Suprapubic skin (tissue), 4 donors: Measurements from ENCODE around the gene DES. TPM values are rescaled to one million over a fixed set of nuclear protein-coding genes. Genes with fewer than 3 reads are reported as not detected.
A peak's percentile ranks its signal among the peaks of the same experiment; 100 is the strongest.

Source experiments
- DNase-seq, 2 donors: peaks; one replicate each; pipeline ENCODE4 v3.0.0-alpha.2; 2019; ENCODE audit warnings: low spot score in 2 of 2
- H3K27ac ChIP-seq: fragments of 200-600 bp; sonication (generic); one replicate; pipeline ENCODE4 v1.5.1; 2019
- H3K27me3 ChIP-seq: fragments of 200-600 bp; sonication (generic); one replicate; pipeline ENCODE4 v1.5.1; 2019
- H3K36me3 ChIP-seq: fragments of 200-600 bp; sonication (generic); one replicate; pipeline ENCODE4 v1.5.1; 2019
- H3K4me1 ChIP-seq: fragments of 200-600 bp; sonication (generic); one replicate; pipeline ENCODE4 v1.5.1; 2019
- H3K4me3 ChIP-seq: fragments of 200-600 bp; sonication (generic); one replicate; pipeline ENCODE4 v1.5.1; 2019; ENCODE audit warnings: mild to moderate bottlenecking
- H3K9me3 ChIP-seq: fragments of 200-600 bp; sonication (generic); one replicate; pipeline ENCODE4 v1.5.1; 2019
- EP300 ChIP-seq: sonication (generic); formaldehyde crosslinking; IDR thresholded peaks from one replicate; pipeline ENCODE4 v1.6.1; 2017; ENCODE audit warnings: antibody characterized with exemption
- POLR2A ChIP-seq, 2 donors: fragments of 450-650 bp; IDR thresholded peaks; one replicate each; pipeline ENCODE4 v1.6.1; 2017; ENCODE audit warnings: antibody characterized with exemption in 2 of 2, mild to moderate bottlenecking in 2 of 2, moderate library complexity in 2 of 2
- POLR2AphosphoS5 ChIP-seq, 3 donors: sonication (generic); formaldehyde crosslinking; IDR thresholded peaks; one replicate each; pipeline ENCODE4 v1.6.1; 2017; ENCODE audit warnings: antibody characterized with exemption in 3 of 3
- WGBS: methylation state at CpG from one replicate; pipeline ENCODE4 v1.1.5; 2018; 5-methylcytosine and 5-hydroxymethylcytosine counted together
- total RNA-seq, 4 donors: library from RNA; depleted of rRNA; stranded (reverse); fragments of >200 nt; gene quantifications; one replicate each; pipeline ENCODE4 v1.1.0, GENCODE V29; 2016
- TF ChIP-seq, protein P1 (sequence below), 2 donors: fragments of 200-600 bp in 1 of 2; fragments of 450-650 bp in 1 of 2; sonication (generic) in 1 of 2; IDR thresholded peaks; one replicate each; pipeline ENCODE4 v1.5.1; 2016 to 2019; ENCODE audit warnings: antibody characterized with exemption in 2 of 2, mild to moderate bottlenecking in 1 of 2, moderate library complexity in 1 of 2

DES gene
- total RNA-seq, 4 donors from 2014 or later = 11.4 to 100 (median 35.6) TPM

DNA sequence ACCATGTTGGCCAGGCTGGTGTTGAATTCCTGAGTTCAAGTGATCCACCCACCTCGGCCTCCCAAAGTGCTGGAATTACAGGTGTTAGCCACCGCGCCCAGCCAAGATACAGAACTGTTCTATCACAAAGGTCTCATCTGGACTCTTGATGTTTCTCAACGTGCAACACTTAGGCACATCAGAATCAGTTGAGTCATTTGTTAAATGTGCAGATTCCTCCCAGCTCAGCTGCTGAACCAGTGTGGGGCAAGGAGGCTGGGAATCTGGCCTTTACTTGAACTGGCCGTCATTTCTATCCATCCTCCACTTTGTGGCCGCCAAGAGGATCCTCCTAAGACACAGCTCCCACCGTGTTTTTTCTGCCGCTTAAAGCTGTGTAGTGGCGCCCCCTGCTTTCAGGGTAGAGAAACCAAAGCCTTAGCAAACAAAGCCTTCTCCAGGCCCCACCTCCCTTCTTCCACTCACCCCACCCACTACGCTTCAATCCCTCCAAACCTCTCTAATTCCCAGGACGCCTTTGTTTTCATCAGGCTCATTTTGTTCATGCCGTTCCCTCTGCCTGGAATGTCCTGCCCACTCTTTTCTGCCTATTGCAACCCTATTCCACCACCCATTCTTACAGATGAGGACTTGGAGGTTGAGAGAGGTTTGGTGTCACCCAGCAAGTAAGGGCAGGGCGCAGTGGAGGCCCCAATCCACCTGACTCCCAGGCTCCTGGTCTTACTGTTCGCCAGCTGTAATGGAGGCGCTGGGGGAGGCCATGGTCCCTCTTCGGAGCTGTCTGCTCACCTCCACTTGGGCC is 15.7 kb downstream of the DES start:
- WGBS = 86% methylated on average over 16 of the region's 16 CpGs
- Histone ChIP-seq H3K27ac (peak overlapping the region; percentile 10), H3K36me3 (no peaks in the 10 kb centered on the region), H3K9me3 (no peaks in the 10 kb centered on the region), H3K4me3 (no peak overlapping the region), H3K4me1 (peaks cover 13% of the 10 kb centered on the region), H3K27me3 (peaks cover 32% of the 10 kb centered on the region)
- no peak for TF ChIP-seq POLR2AphosphoS5 (IDR thresholded peaks at IDR 0.05)
- peak; percentile 93 for TF ChIP-seq EP300
- no peak for DNase-seq

DNA sequence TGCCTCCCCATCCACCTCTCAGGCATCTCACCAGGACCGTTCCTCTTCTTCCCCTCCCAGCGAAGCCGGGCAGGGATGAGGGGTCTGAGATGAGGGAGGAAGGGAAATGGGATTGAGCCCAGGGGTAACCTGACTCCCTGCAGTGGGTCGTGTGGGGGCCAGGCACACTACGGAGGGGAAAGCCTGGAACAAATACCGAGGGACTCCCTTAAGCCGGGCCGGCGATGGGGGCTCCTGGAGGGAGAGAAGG is 16.2 kb downstream of the DES start:
- no peak overlapping the region for H3K4me3 ChIP-seq
- H3K27me3 ChIP-seq = peaks cover 32% of the 10 kb centered on the region
- TF ChIP-seq POLR2AphosphoS5 (IDR thresholded peaks at IDR 0.05) (no peak), POLR2A (IDR thresholded peaks at IDR 0.05) (no peak), EP300 (no peak)
- TF ChIP-seq, protein P1, sequence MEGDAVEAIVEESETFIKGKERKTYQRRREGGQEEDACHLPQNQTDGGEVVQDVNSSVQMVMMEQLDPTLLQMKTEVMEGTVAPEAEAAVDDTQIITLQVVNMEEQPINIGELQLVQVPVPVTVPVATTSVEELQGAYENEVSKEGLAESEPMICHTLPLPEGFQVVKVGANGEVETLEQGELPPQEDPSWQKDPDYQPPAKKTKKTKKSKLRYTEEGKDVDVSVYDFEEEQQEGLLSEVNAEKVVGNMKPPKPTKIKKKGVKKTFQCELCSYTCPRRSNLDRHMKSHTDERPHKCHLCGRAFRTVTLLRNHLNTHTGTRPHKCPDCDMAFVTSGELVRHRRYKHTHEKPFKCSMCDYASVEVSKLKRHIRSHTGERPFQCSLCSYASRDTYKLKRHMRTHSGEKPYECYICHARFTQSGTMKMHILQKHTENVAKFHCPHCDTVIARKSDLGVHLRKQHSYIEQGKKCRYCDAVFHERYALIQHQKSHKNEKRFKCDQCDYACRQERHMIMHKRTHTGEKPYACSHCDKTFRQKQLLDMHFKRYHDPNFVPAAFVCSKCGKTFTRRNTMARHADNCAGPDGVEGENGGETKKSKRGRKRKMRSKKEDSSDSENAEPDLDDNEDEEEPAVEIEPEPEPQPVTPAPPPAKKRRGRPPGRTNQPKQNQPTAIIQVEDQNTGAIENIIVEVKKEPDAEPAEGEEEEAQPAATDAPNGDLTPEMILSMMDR (IDR thresholded peaks at IDR 0.05) = no peak
- peak overlapping the region; percentile 10 for H3K27ac ChIP-seq
- no peaks in the 10 kb centered on the region for H3K36me3 ChIP-seq
- no peaks in the 10 kb centered on the region for H3K9me3 ChIP-seq
- peaks cover 13% of the 10 kb centered on the region for H3K4me1 ChIP-seq
- peak in 1 of 2 donors; percentile 75 for DNase-seq
- WGBS = 62% methylated on average over 9 of the region's 9 CpGs

DNA sequence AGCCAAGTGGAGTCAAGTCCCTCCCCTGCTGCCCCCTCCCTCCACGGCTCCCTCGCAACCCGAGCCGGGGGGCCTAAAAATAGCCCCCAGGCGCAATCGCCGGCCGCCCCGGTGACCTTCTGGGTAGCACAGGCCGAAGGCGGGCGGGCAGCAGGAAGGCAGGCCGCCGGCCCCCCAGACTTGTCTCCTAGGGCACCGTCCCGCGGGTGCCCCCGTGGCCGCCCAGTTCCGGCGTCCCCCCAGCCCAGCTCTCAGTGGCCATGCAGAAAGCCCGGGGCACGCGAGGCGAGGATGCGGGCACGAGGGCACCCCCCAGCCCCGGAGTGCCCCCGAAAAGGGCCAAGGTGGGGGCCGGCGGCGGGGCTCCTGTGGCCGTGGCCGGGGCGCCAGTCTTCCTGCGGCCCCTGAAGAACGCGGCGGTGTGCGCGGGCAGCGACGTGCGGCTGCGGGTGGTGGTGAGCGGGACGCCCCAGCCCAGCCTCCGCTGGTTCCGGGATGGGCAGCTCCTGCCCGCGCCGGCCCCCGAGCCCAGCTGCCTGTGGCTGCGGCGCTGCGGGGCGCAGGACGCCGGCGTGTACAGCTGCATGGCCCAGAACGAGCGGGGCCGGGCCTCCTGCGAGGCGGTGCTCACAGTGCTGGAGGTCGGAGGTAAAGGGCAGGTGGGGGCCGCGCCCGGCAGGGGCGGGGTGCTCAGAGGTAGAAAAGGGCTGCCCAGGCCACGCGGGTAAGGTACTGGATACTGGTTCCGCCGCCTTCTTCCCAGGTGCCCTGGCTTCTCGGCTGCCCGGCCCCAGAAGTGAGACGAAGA is 16.7 kb downstream of the DES start, which contains the start of gene SPEG:
TSS of gene SPEG (plus strand) at position 126 of the 808 bp plus-strand sequence. CDS start at position 261, 135 bp downstream.
- H3K9me3 ChIP-seq = no peaks in the 10 kb centered on the region
- no peak for DNase-seq
- TF ChIP-seq POLR2A (IDR thresholded peaks at IDR 0.05) = no peak
- TF ChIP-seq POLR2AphosphoS5 (IDR thresholded peaks at IDR 0.05) = no peak
- TF ChIP-seq EP300 = no peak
- TF ChIP-seq, protein P1 (IDR thresholded peaks at IDR 0.05) = no peak
- H3K4me3 ChIP-seq = peak within 1 kb of the TSS; percentile 21
- H3K36me3 ChIP-seq = no peaks in the 10 kb centered on the region
- H3K4me1 ChIP-seq = peaks cover 13% of the 10 kb centered on the region
- H3K27me3 ChIP-seq = peaks cover 32% of the 10 kb centered on the region
- H3K27ac ChIP-seq = peak within 1 kb of the TSS; percentile 10
- WGBS = 27% methylated on average over 16 of the region's 77 CpGs

DNA sequence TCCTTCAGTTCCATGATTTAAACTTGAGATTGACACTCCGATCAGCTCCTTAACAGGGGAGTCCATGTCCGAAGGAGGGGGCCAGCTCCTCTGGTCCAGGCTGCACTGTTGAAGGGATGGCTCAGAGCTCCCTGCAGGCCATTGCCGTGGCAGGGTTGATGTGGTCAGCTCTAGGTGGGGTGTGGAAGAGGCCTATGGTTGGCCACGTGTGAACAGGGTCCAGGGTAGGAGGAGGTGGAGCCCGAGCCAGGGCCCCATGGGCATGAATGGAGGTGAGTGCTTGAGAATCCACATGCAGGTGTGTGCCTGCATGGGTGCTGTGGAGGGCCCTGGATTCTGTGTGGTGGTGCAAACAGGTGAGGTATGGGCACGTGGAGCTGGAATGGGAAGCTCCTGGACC is 17.5 kb downstream of the DES start:
- H3K36me3 ChIP-seq = no peaks in the 10 kb centered on the region
- H3K9me3 ChIP-seq = no peaks in the 10 kb centered on the region
- no peak for DNase-seq
- peaks cover 32% of the 10 kb centered on the region for H3K27me3 ChIP-seq
- peaks cover 10% of the 10 kb centered on the region for H3K4me1 ChIP-seq
- 91% methylated on average over 6 of the region's 6 CpGs for WGBS
- no peak overlapping the region for H3K4me3 ChIP-seq
- no peak overlapping the region for H3K27ac ChIP-seq
- TF ChIP-seq, protein P1 (IDR thresholded peaks at IDR 0.05) = no peak
- TF ChIP-seq EP300 (no peak), POLR2AphosphoS5 (IDR thresholded peaks at IDR 0.05) (no peak), POLR2A (IDR thresholded peaks at IDR 0.05) (no peak)

DNA sequence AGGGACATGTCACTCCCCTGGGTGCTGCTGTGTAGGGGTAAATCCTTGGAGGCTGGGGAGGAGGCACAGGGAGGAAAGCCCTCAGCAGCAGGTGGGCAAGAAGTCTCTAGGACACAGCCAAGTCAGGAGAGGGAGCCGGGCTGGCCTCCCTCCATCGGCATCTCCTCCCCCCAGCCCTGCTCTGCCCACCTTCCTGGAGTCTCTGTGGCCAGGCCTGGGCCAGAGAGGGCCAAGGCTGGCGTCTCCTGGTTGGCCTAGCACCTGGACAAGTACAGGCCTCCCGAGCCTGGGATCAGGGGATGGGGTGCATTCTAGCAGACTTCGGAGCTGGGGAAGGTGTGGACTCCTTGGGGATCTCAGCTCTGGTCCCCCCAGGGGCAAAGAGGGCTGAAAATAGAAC is 18.3 kb downstream of the DES start:
- Histone ChIP-seq H3K27me3 (peaks cover 38% of the 10 kb centered on the region), H3K9me3 (no peaks in the 10 kb centered on the region), H3K4me3 (no peak overlapping the region), H3K27ac (no peak overlapping the region), H3K36me3 (no peaks in the 10 kb centered on the region), H3K4me1 (peaks cover 13% of the 10 kb centered on the region)
- TF ChIP-seq POLR2AphosphoS5 (IDR thresholded peaks at IDR 0.05) (no peak), POLR2A (IDR thresholded peaks at IDR 0.05) (no peak), EP300 (no peak)
- TF ChIP-seq, protein P1 (IDR thresholded peaks at IDR 0.05) = no peak
- DNase-seq = no peak
- 91% methylated on average over 5 of the region's 5 CpGs for WGBS
